Ovary (tissue), 9 donors: ENCODE measurements around the gene PMPCA. TPM values are rescaled to one million over a fixed set of nuclear protein-coding genes. Genes with fewer than 3 reads are reported as not detected.

ENCODE experiments used
- DNase-seq, 5 donors: peaks; one replicate each; pipeline ENCODE4 v3.0.0-alpha.2; 2019 to 2020
- H3K27ac ChIP-seq, 2 donors: fragments of 200-600 bp; one replicate each; pipeline versions ENCODE4 v1.5.1 to v1.8.0; 2019 to 2022
- H3K27me3 ChIP-seq: fragments of 200-600 bp; one replicate; pipeline ENCODE4 v1.8.0; 2022
- H3K36me3 ChIP-seq: fragments of 200-600 bp; sonication (generic); one replicate; pipeline ENCODE4 v1.5.1; 2019
- H3K4me1 ChIP-seq: one replicate; pipeline ENCODE4 v1.8.1; 2013; ENCODE audit warnings: mild to moderate bottlenecking, moderate library complexity; ENCODE audit not compliant: insufficient read depth
- H3K4me3 ChIP-seq: fragments of 200-600 bp; sonication (generic); one replicate; pipeline ENCODE4 v1.5.1; 2017
- H3K9me3 ChIP-seq, 2 donors: fragments of 200-600 bp in 1 of 2; sonication (generic) in 1 of 2; one replicate each; pipeline versions ENCODE4 v1.5.1 to v1.8.1; 2013 to 2019; ENCODE audit warnings: mild to moderate bottlenecking in 1 of 2, moderate library complexity in 1 of 2
- EP300 ChIP-seq: sonication (generic); formaldehyde crosslinking; IDR thresholded peaks from one replicate; pipeline ENCODE4 v1.6.1; 2017; ENCODE audit warnings: antibody characterized with exemption
- POLR2A ChIP-seq: fragments of 450-650 bp; IDR thresholded peaks from one replicate; pipeline ENCODE4 v1.6.1; 2017; ENCODE audit warnings: antibody characterized with exemption, mild to moderate bottlenecking, moderate library complexity
- WGBS, 3 donors: extraction: QIAGEN DNeasy Blood & Tissue Kit in 1 of 3; methylation state at CpG; one replicate each; pipeline versions ENCODE4 v1.1.5 to v1.1.7; 2013 to 2017; 5-methylcytosine and 5-hydroxymethylcytosine counted together
- intact Hi-C, 4 donors: fragments of 100-400 bp; cut with DNase I; formaldehyde crosslinking; loops; one replicate each; pipeline versions ENCODE4 v1.11.0 to v1.15.1; 2022 to 2023
- polyA plus RNA-seq, 2 donors: library from polyadenylated mRNA; stranded (reverse); fragments of 200-250 nt in 1 of 2; fragments of 350-450 nt in 1 of 2; fragmentation: Illumina TruSeq in 1 of 2; extraction: RNeasy Lipid Tissue Mini Kit (QIAGEN cat#74804) in 1 of 2; gene quantifications; one replicate each; pipeline ENCODE4 v1.2.3, GENCODE V29; 2013 to 2014
- total RNA-seq, 7 donors: library from RNA; depleted of rRNA in 2 of 7; stranded (reverse); fragments of >200 nt in 2 of 7; fragmentation: NEBNext Ultra II Directional in 3 of 7; extraction: Animal tissue kit (Norgen Biotek cat#: 25700) in 3 of 7; gene quantifications; one replicate each; pipeline versions ENCODE4 v1.1.0 to v1.2.4, GENCODE V29; 2016 to 2023
- TF ChIP-seq, protein P1 (sequence below), 3 donors: fragments of 450-650 bp in 2 of 3; fragments of 200-600 bp in 1 of 3; IDR thresholded peaks; one replicate each; pipeline versions ENCODE4 v1.5.1 to v1.8.0; 2016 to 2022; ENCODE audit warnings: antibody characterized with exemption in 3 of 3, mild to moderate bottlenecking in 1 of 3
- donor health status: DM: no; HTN: no; CAD: no; lungs with moderate emphysema.
- donor health status: DM: no; HTN: no; CAD: no.
- donor health status: Bipolar disorder and iron deficiency.
- donor health status: DM: yes; HTN: yes; CAD: no.
- donor health status: DM: no; HTN: no; CAD: no.
- donor health status: DM: yes; HTN: yes; CAD: no.

The PMPCA gene
- total and polyA plus RNA-seq, 9 donors, result 18.7 to 82.4 (median 40.1) TPM

DNA sequence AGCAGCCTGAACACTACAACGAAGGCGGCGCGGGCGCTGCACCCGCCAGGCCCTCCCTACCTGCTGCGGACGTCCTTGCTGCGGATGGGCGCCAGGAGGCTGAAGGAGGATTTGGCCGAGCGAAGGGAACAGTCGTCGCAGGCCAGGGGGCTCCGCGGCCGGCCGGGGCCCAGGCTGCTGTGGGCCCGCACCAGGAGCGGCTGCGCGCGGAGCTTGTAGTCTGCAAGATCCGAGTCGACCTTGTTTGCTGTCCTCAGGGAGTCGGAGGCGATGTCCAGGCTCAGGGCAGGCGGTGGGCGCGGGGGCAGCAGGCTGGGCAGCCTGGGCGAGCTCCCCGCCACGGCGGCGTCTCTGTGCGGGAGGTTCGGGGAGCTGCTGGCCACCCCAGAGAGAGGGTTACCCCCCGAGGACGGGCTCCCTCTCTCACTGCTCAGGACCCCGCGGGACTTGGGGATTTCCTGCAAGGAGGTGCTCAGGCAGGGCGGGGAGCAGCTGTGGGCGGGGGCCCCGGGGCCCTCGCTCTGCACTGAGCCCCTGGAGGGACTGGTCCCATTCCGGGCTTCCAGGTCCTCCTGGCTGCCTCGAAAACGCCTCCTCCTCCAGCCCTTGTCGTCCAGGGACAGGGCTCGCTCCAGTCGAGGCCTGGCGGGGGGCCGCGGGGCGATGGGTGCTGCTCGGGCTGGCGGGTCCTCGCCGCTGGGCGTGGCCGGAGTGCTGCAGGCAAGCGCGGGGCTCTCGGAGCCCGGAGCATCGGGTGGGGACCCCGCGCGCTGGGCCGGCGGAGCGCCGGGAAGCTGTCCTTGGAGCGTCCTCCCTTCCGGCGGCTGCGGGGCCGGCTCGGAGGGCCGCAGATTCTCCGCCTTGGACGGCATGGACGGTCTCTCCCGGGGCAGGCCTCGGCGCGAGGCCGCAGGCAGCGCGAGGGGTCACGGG is 28.4 kb downstream of the PMPCA start:
- Histone ChIP-seq H3K4me1 (peaks cover 13% of the 10 kb centered on the region), H3K27me3 (no peaks in the 10 kb centered on the region), H3K4me3 (peak overlapping the region; percentile 89), H3K27ac (peak overlapping the region; percentile 7 to 58), H3K36me3 (no peaks in the 10 kb centered on the region), H3K9me3 (no peaks in the 10 kb centered on the region)
- peak in 3 of 5 donors; percentile 43 to 56 (median 50) for DNase-seq
- intact Hi-C loops, result no loop called here
- 0 to 1% (median 1%) methylated on average over 41 to 91 of the region's 91 CpGs for WGBS, 3 donors
- no peak for TF ChIP-seq POLR2A
- TF ChIP-seq, protein P1, sequence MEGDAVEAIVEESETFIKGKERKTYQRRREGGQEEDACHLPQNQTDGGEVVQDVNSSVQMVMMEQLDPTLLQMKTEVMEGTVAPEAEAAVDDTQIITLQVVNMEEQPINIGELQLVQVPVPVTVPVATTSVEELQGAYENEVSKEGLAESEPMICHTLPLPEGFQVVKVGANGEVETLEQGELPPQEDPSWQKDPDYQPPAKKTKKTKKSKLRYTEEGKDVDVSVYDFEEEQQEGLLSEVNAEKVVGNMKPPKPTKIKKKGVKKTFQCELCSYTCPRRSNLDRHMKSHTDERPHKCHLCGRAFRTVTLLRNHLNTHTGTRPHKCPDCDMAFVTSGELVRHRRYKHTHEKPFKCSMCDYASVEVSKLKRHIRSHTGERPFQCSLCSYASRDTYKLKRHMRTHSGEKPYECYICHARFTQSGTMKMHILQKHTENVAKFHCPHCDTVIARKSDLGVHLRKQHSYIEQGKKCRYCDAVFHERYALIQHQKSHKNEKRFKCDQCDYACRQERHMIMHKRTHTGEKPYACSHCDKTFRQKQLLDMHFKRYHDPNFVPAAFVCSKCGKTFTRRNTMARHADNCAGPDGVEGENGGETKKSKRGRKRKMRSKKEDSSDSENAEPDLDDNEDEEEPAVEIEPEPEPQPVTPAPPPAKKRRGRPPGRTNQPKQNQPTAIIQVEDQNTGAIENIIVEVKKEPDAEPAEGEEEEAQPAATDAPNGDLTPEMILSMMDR (IDR thresholded peaks at IDR 0.05), result no peak
- no peak for TF ChIP-seq EP300

DNA sequence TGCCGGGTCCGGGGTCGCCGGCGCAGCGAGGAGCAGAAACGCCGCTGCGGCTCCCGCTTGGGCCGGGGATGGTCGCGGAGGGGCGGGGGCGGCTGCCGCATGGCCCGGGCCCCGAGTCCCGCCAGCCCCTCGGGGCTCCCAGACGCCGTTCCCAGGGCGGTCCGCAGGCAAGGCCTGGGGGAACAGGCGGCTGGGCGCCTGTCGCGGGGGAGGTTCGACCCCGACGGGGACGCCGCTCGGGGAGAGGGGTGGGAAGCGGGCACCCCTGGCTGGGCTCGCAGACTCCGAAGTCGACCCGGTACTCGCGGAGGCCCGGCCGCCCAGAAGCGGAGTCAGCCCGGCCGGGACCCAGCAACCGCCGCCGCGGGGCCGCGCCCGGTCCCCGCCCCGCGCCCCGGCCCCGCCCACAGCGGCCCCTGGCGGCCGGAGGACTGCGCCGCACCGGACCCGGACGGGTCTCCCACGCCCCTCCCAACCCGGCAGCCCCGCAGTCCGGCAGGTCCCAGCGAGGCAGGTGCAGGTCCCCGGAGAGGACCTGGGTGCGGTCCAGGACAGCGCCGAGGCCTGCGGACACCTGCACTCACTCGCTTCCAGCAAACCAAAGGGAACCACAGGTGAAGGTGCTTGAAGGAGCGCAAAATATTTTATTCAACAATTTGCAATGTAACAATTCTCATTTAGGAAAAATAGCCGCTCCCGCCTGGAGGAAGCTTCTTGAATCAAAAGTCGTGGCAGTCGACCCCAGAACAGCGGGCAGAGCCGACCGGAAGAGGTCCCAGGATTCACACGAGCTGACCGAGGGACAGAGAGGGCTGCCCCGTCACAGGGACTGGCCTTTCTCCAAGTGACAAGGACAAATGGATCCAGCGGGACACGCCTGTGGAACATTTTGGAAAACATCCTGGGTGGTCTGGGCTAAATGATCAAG is 29.3 kb downstream of the PMPCA start, which contains the start of gene INPP5E:
TSS of gene INPP5E (minus strand) at position 365 of the 928 bp plus-strand sequence. CDS start 426 bp downstream, outside the sequence.
- peak; percentile 63 to 88 (median 81) for DNase-seq
- TF ChIP-seq EP300, result no peak
- TF ChIP-seq POLR2A, result no peak
- TF ChIP-seq, protein P1 (IDR thresholded peaks at IDR 0.05), result peak; percentile 19 to 78 (median 70)
- Histone ChIP-seq H3K4me1 (peaks cover 13% of the 10 kb centered on the region), H3K27ac (peak within 1 kb of the TSS; percentile 7 to 58), H3K4me3 (peak within 1 kb of the TSS; percentile 89), H3K9me3 (no peaks in the 10 kb centered on the region), H3K36me3 (no peaks in the 10 kb centered on the region), H3K27me3 (no peaks in the 10 kb centered on the region)
- intact Hi-C loops, result no loop called here
- 6 to 27% (median 12%) methylated on average over 22 to 90 of the region's 90 CpGs for WGBS, 3 donors

GRCh38 chr9:136441191-136441680 is 30.8 kb downstream of the PMPCA start:
- Histone ChIP-seq H3K4me3 (no peak overlapping the region), H3K9me3 (no peaks in the 10 kb centered on the region), H3K27me3 (no peaks in the 10 kb centered on the region), H3K4me1 (peaks cover 13% of the 10 kb centered on the region), H3K27ac (no peak overlapping the region), H3K36me3 (no peaks in the 10 kb centered on the region)
- no peak for DNase-seq
- WGBS, 3 donors, result 84 to 88% (median 88%) methylated on average over 15 of the region's 15 CpGs
- intact Hi-C loops, result no loop called here
- TF ChIP-seq, protein P1 (IDR thresholded peaks at IDR 0.05), result no peak
- TF ChIP-seq POLR2A (no peak), EP300 (no peak)

DNA sequence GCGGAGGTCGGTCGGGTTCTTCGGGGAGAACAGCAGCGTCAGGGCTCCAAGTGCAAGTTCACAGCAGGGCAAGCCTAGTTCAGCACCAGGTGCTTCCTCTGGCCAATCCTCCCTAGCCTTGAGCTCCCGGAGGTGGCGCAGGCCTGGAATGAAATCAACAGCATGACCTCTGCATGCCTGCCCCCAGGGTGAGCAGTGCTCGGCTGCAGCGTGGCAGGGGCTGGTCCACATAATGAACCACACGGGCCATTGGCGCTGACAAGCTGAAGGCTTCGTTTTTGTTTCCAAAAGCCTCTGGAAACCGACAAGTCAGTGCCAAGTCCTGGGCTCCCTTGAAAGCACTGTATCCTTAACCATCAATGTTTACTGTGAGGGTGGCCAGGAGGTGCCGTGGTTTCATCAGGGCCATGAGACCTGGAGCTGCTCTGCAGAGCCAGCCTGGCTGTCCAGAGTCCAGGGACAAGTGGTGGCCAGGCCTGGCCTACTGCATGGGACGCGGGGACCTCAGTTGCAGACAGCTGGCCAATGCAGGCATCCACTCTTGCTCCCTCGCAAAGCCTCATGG is 31.3 kb downstream of the PMPCA start:
- H3K4me3 ChIP-seq, result no peak overlapping the region
- WGBS, 3 donors, result 74 to 83% (median 78%) methylated on average over 17 of the region's 17 CpGs
- TF ChIP-seq, protein P1 (IDR thresholded peaks at IDR 0.05), result no peak
- TF ChIP-seq EP300 (no peak), POLR2A (no peak)
- no peaks in the 10 kb centered on the region for H3K27me3 ChIP-seq
- H3K9me3 ChIP-seq, result no peaks in the 10 kb centered on the region
- peaks cover 13% of the 10 kb centered on the region for H3K4me1 ChIP-seq
- H3K36me3 ChIP-seq, result no peaks in the 10 kb centered on the region
- no peak for DNase-seq
- no peak overlapping the region for H3K27ac ChIP-seq
- intact Hi-C loops, result no loop called here
